H1 (cell line): ENCODE data around the gene SRF. TPM values are rescaled to one million over a fixed set of nuclear protein-coding genes. Genes with fewer than 3 reads are reported as not detected.

ENCODE experiments used
- CTCF ChIA-PET: fragments of 300-600 bp; sonication (Branson Sonifier 250); formaldehyde crosslinking; loops from one replicate; lab custom pipeline; 2021; ENCODE audit not compliant: partially characterized antibody; lab: Charles Lee
- POLR2A ChIA-PET: fragments of 300-600 bp; sonication (Branson Sonifier 250); formaldehyde crosslinking; loops from one replicate; lab custom pipeline; 2021; ENCODE audit warnings: inconsistent platforms; ENCODE audit not compliant: partially characterized antibody; lab: Charles Lee
- DNase-seq, 2 experiments: peaks; one replicate each; pipeline versions ENCODE4 v3.0.0 to v3.0.0-alpha.2; 2010 to 2022; ENCODE audit warnings: low spot score in 2 of 2, low read depth in 1 of 2, mixed read lengths in 1 of 2
- FAIRE-seq: peaks from 2 replicates; lab custom pipeline; 2011; peaks lifted over from hg19 to GRCh38; lab: Jason Lieb, UNC
- H2AFZ ChIP-seq: 2 replicates; pipeline ENCODE4 v1.8.1; 2012; ENCODE audit warnings: low read length, inconsistent platforms
- H2AK5ac ChIP-seq: 2 replicates; pipeline ENCODE4 v1.6.1; 2013; ENCODE audit warnings: low read depth, low read length
- H2BK120ac ChIP-seq: replicated peaks from 2 replicates; pipeline ENCODE3; 2013; ENCODE audit warnings: low read depth, low read length, inconsistent platforms
- H2BK12ac ChIP-seq: 2 replicates; pipeline ENCODE4 v1.6.1; 2013; ENCODE audit warnings: low read depth, low read length
- H2BK15ac ChIP-seq: 2 replicates; pipeline ENCODE4 v1.6.1; 2013; ENCODE audit warnings: low read length
- H2BK20ac ChIP-seq: 2 replicates; pipeline ENCODE4 v1.6.1; 2013; ENCODE audit warnings: low read length
- H2BK5ac ChIP-seq: 2 replicates; pipeline ENCODE4 v1.6.1; 2013; ENCODE audit warnings: low read depth, low read length
- H3K14ac ChIP-seq: 2 replicates; pipeline ENCODE4 v1.6.1; 2013; ENCODE audit warnings: inconsistent platforms; ENCODE audit not compliant: insufficient read length
- H3K18ac ChIP-seq: 2 replicates; pipeline ENCODE4 v1.6.1; 2013; ENCODE audit warnings: low read length; ENCODE audit errors: extremely low read depth
- H3K23ac ChIP-seq: 2 replicates; pipeline ENCODE4 v1.6.1; 2013; ENCODE audit warnings: inconsistent platforms; ENCODE audit not compliant: insufficient read length
- H3K23me2 ChIP-seq: 2 replicates; pipeline ENCODE4 v1.6.1; 2013; ENCODE audit warnings: low read depth, low read length
- H3K27ac ChIP-seq: 2 replicates; pipeline ENCODE4 v1.6.1; 2011; ENCODE audit warnings: low read depth, low read length, inconsistent platforms
- H3K27me3 ChIP-seq, 4 experiments: replicated peaks in 1 of 4; 1 replicate in 1 of 4; 2 replicates in 3 of 4; pipeline versions ENCODE4 v1.6.1 to v1.8.1; 2011 to 2013; ENCODE audit warnings: low read length in 3 of 4, mild to moderate bottlenecking in 3 of 4, inconsistent platforms in 2 of 4, mixed read lengths in 2 of 4, moderate library complexity in 1 of 4; ENCODE audit not compliant: control insufficient read depth in 3 of 4, insufficient read depth in 3 of 4; ENCODE audit errors: extremely low read depth in 1 of 4
- H3K36me3 ChIP-seq, 4 experiments: 2 replicates each; pipeline versions ENCODE4 v1.6.1 to v1.8.1; 2011 to 2013; ENCODE audit warnings: mild to moderate bottlenecking in 4 of 4, low read length in 3 of 4, moderate library complexity in 2 of 4, control low read depth in 1 of 4, inconsistent platforms in 1 of 4; ENCODE audit not compliant: insufficient read depth in 4 of 4, control insufficient read depth in 2 of 4
- H3K4ac ChIP-seq: replicated peaks from 2 replicates; pipeline ENCODE3; 2013; ENCODE audit warnings: low read length, low read depth, mixed read lengths, inconsistent platforms; ENCODE audit not compliant: insufficient read length
- H3K4me1 ChIP-seq, 4 experiments: replicated peaks in 1 of 4; 1 replicate in 1 of 4; 2 replicates in 3 of 4; pipeline versions ENCODE4 v1.6.1 to v1.8.1; 2011 to 2013; ENCODE audit warnings: low read length in 3 of 4, inconsistent platforms in 2 of 4, mixed read lengths in 1 of 4; ENCODE audit not compliant: insufficient read depth in 4 of 4, control insufficient read depth in 3 of 4
- H3K4me2 ChIP-seq, 2 experiments: 2 replicates each; pipeline versions ENCODE4 v1.6.1 to v1.8.1; 2011 to 2013; ENCODE audit warnings: low read depth in 2 of 2, low read length in 2 of 2, control low read depth in 1 of 2, inconsistent platforms in 1 of 2, mild to moderate bottlenecking in 1 of 2; ENCODE audit not compliant: insufficient read depth in 1 of 2
- H3K4me3 ChIP-seq, 4 experiments: fragments of 200-600, 300-600 bp in 1 of 4; sonication (generic), shearing (Covaris generic), sonication (Bioruptor Twin) in 1 of 4; 2 replicates each; pipeline versions ENCODE4 v1.5.1 to v1.8.1; 2011 to 2016; ENCODE audit warnings: low read length in 4 of 4, low read depth in 3 of 4, control low read depth in 2 of 4, inconsistent platforms in 2 of 4, mild to moderate bottlenecking in 2 of 4, mixed read lengths in 1 of 4, moderate library complexity in 1 of 4; ENCODE audit not compliant: insufficient read depth in 2 of 4; ENCODE audit errors: extremely low read depth in 1 of 4
- H3K56ac ChIP-seq: replicated peaks from 2 replicates; pipeline ENCODE3; 2013; ENCODE audit warnings: low read depth, mild to moderate bottlenecking, mixed read lengths, low read length, inconsistent platforms; ENCODE audit not compliant: insufficient read length
- H3K79me1 ChIP-seq: 2 replicates; pipeline ENCODE4 v1.6.1; 2013; ENCODE audit warnings: low read depth, low read length, control low read depth
- H3K79me2 ChIP-seq, 2 experiments: 2 replicates each; pipeline versions ENCODE4 v1.6.1 to v1.8.1; 2012 to 2013; ENCODE audit warnings: low read length in 2 of 2, mild to moderate bottlenecking in 2 of 2, inconsistent platforms in 1 of 2; ENCODE audit not compliant: insufficient read depth in 2 of 2, control insufficient read depth in 1 of 2
- H3K9ac ChIP-seq, 4 experiments: replicated peaks in 1 of 4; 1 replicate in 1 of 4; 2 replicates in 3 of 4; pipeline versions ENCODE4 v1.6.1 to v1.8.1; 2011 to 2013; ENCODE audit warnings: low read depth in 3 of 4, low read length in 3 of 4, control low read depth in 2 of 4, mild to moderate bottlenecking in 2 of 4, moderate library complexity in 2 of 4, inconsistent platforms in 1 of 4; ENCODE audit errors: extremely low read depth in 1 of 4
- H3K9me3 ChIP-seq, 2 experiments: 2 replicates each; pipeline versions ENCODE4 v1.6.1 to v1.8.1; 2012 to 2013; ENCODE audit warnings: mild to moderate bottlenecking in 2 of 2, moderate library complexity in 2 of 2, control low read depth in 1 of 2, inconsistent platforms in 1 of 2, low read depth in 1 of 2, low read length in 1 of 2, mixed read lengths in 1 of 2; ENCODE audit not compliant: insufficient read depth in 2 of 2
- H4K20me1 ChIP-seq, 2 experiments: replicated peaks in 1 of 2; 2 replicates each; pipeline versions ENCODE3 to v1.8.1; 2011 to 2013; ENCODE audit warnings: inconsistent platforms in 2 of 2, low read length in 2 of 2, mild to moderate bottlenecking in 1 of 2; ENCODE audit not compliant: insufficient read depth in 2 of 2, control insufficient read depth in 1 of 2
- H4K5ac ChIP-seq: 2 replicates; pipeline ENCODE4 v1.6.1; 2013; ENCODE audit warnings: low read length, low read depth, mixed read lengths, inconsistent platforms; ENCODE audit not compliant: insufficient read length
- H4K8ac ChIP-seq: 2 replicates; pipeline ENCODE4 v1.8.0; 2013; ENCODE audit warnings: mild to moderate bottlenecking, moderate library complexity, low read length, inconsistent platforms; ENCODE audit not compliant: insufficient read depth; ENCODE audit errors: extremely low read depth
- H4K91ac ChIP-seq: replicated peaks from 2 replicates; pipeline ENCODE3; 2013; ENCODE audit warnings: low read length, mixed read lengths, inconsistent platforms; ENCODE audit not compliant: insufficient read length
- CHD2 ChIP-seq: IDR thresholded peaks from 2 replicates; pipeline ENCODE4 v1.6.1; 2012; ENCODE audit warnings: low read length, improper control_type of control experiment
- KDM5A ChIP-seq: fragments of 200-600 bp; IDR thresholded peaks from 2 replicates; pipeline ENCODE4 v1.7.1; 2012; ENCODE audit warnings: mild to moderate bottlenecking, low read length, inconsistent platforms, mixed read lengths
- POLR2AphosphoS5 ChIP-seq: IDR thresholded peaks from 2 replicates; pipeline ENCODE4 v1.6.1; 2011; ENCODE audit warnings: low read depth, low read length
- RFX5 ChIP-seq: IDR thresholded peaks from 2 replicates; pipeline ENCODE4 v1.6.1; 2011; ENCODE audit warnings: low read depth, low read length, improper control_type of control experiment, borderline replicate concordance
- RNF2 ChIP-seq: fragments of 200-900, 300-1000 bp; sonication (generic); IDR thresholded peaks from 2 replicates; pipeline ENCODE4 v1.7.1; 2016; ENCODE audit warnings: borderline replicate concordance, low read depth, mild to moderate bottlenecking, antibody characterized with exemption, low read length; ENCODE audit not compliant: poor library complexity, severe bottlenecking; ENCODE audit errors: missing control alignments
- RXRA ChIP-seq: IDR thresholded peaks from 2 replicates; pipeline ENCODE4 v1.6.1; 2011; ENCODE audit warnings: low read depth, mild to moderate bottlenecking, low read length, moderate library complexity; ENCODE audit not compliant: insufficient read depth
- SP4 ChIP-seq: IDR thresholded peaks from 2 replicates; pipeline ENCODE4 v1.6.1; 2012; ENCODE audit warnings: low read length, inconsistent platforms
- TBP ChIP-seq: IDR thresholded peaks from 2 replicates; pipeline ENCODE4 v1.6.1; 2011; ENCODE audit warnings: low read depth, low read length, improper control_type of control experiment
- ZNF274 ChIP-seq: IDR thresholded peaks from 2 replicates; pipeline ENCODE4 v1.7.0; 2012; ENCODE audit warnings: low read length, borderline replicate concordance; ENCODE audit errors: extremely low read depth
- WGBS, 2 experiments: shearing (Covaris generic) in 1 of 2; methylation state at CpG; one replicate each; pipeline versions ENCODE4 v1.1.6 to v1.1.7; 2013 to 2015; ENCODE audit warnings: low lambda C conversion rate in 2 of 2, mixed read lengths in 2 of 2, inconsistent platforms in 1 of 2, low coverage in 1 of 2, missing lambda C conversion rate in 1 of 2; ENCODE audit not compliant: insufficient replicate concordance in 2 of 2, insufficient coverage in 1 of 2, insufficient read length in 1 of 2; ENCODE audit errors: extremely low coverage in 1 of 2, missing lambda C conversion rate in 1 of 2; 5-methylcytosine and 5-hydroxymethylcytosine counted together
- polyA plus RNA-seq, 7 experiments: library from polyadenylated mRNA; depleted of rRNA in 3 of 7; stranded (reverse) in 5 of 7; unstranded in 2 of 7; fragments of >200 nt in 5 of 7; fragments of 200-250 nt in 2 of 7; gene quantifications; 1 replicate in 5 of 7; 2 replicates in 1 of 7; 4 replicates in 1 of 7; pipeline versions ENCODE4 v1.2.1 to v1.2.3, GENCODE V29; 2011 to 2013; ENCODE audit warnings: missing spikeins in 2 of 7, mixed read lengths in 2 of 7
- total RNA-seq: library from RNA; stranded (reverse); fragmentation: NEBNext Ultra II Directional; extraction: Animal tissue kit (Norgen Biotek cat#: 25700); gene quantifications from 2 replicates; pipeline ENCODE4 v1.2.1, GENCODE V29; 2021
- TF ChIP-seq, protein P1 (sequence below): IDR thresholded peaks from 2 replicates; pipeline ENCODE4 v1.6.1; 2012; ENCODE audit warnings: low read length, inconsistent platforms

SRF gene
- total and polyA plus RNA-seq, 2 of the 8 experiments (the other 6 are each of a cell fraction or from before 2014, with no cell fraction given): 49.0 to 69.5 TPM

DNA sequence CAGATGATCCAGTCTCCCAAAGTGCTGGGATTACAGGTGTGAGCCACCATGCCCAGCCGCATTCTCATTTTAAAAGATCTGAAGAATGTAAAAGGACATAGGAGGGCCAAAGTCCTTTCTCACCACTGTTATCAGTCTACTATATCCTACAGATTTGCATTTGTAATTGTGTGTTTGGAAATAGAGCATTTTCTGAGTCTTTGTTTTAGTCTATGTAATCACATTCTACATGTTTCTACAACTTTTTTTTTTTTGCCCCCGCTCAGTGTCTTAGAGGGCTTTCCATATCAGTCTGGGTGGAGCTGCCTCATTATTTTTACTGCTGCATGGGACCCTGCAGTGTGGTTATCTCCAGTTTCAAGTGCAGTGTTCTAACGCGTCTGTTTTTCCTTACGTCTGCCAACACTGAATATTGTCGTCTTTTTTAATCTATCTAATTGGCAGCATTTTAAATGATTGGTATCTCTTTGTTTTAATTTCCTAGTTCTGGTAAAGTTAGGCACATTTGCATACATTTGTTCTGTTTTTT lies 18.8 kb downstream of the SRF start:
- H3K4me3 ChIP-seq: no peak overlapping the region
- no peak overlapping the region for H2AFZ ChIP-seq
- H3K18ac ChIP-seq: no peak overlapping the region
- peaks cover 0 to 3% (median 0%) of the 10 kb centered on the region in 4 experiments; a peak in 1 of 8 replicates for H3K36me3 ChIP-seq
- no peak overlapping the region for H4K8ac ChIP-seq
- no peak overlapping the region for H3K14ac ChIP-seq
- H3K4me2 ChIP-seq: no peak overlapping the region
- 93% methylated on average over 6 of the region's 6 CpGs; no CpG with 5 or more reads in 1 of the 2 experiments for WGBS, 2 experiments
- H3K9ac ChIP-seq: no peak overlapping the region
- H3K23ac ChIP-seq: no peak overlapping the region
- ChIA-PET CTCF (interaction anchor here (1.8 kb wide), 1 partner anchor 15 kb away, joined by 5 read pairs; no protein-coding TSS in a partner anchor), POLR2A (no interaction called here)
- peaks cover 2% of the 10 kb centered on the region; the same call in 1 of the 2 replicates for H3K23me2 ChIP-seq
- H4K5ac ChIP-seq: no peak overlapping the region
- no peaks in the 10 kb centered on the region for H4K20me1 ChIP-seq
- no peak overlapping the region for H2BK20ac ChIP-seq
- H2AK5ac ChIP-seq: no peak overlapping the region
- no peak overlapping the region for H3K4ac ChIP-seq
- H2BK5ac ChIP-seq: no peak overlapping the region
- FAIRE-seq (no peak), DNase-seq (no peak)
- H2BK15ac ChIP-seq: no peak overlapping the region
- no peak overlapping the region for H2BK12ac ChIP-seq
- no peak overlapping the region for H3K27ac ChIP-seq
- H3K9me3 ChIP-seq: no peaks in the 10 kb centered on the region
- H3K79me2 ChIP-seq: no peaks in the 10 kb centered on the region
- no peak overlapping the region for H3K56ac ChIP-seq
- H2BK120ac ChIP-seq: no peak overlapping the region
- H3K27me3 ChIP-seq: no peaks in the 10 kb centered on the region; a peak in 1 of 7 replicates
- H4K91ac ChIP-seq: no peak overlapping the region
- no peaks in the 10 kb centered on the region for H3K4me1 ChIP-seq
- no peaks in the 10 kb centered on the region for H3K79me1 ChIP-seq
- TF ChIP-seq, protein P1, sequence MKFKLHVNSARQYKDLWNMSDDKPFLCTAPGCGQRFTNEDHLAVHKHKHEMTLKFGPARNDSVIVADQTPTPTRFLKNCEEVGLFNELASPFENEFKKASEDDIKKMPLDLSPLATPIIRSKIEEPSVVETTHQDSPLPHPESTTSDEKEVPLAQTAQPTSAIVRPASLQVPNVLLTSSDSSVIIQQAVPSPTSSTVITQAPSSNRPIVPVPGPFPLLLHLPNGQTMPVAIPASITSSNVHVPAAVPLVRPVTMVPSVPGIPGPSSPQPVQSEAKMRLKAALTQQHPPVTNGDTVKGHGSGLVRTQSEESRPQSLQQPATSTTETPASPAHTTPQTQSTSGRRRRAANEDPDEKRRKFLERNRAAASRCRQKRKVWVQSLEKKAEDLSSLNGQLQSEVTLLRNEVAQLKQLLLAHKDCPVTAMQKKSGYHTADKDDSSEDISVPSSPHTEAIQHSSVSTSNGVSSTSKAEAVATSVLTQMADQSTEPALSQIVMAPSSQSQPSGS: no peak
- no peak for TF ChIP-seq TBP
- no peak for TF ChIP-seq RFX5
- TF ChIP-seq SP4: no peak
- no peak for TF ChIP-seq CHD2
- no peak for TF ChIP-seq ZNF274
- no peak for TF ChIP-seq POLR2AphosphoS5
- TF ChIP-seq RNF2: no peak
- TF ChIP-seq KDM5A: no peak
- TF ChIP-seq RXRA: no peak
